GM23338 (cell line): ENCODE measurements around the gene HDGFL2. TPM values are rescaled to one million over a fixed set of nuclear protein-coding genes. Genes with fewer than 3 reads are reported as not detected.

Source experiments
- ATAC-seq: fragments of 200-7000 bp; cut with Tn5 transposase; 3 replicates; pipeline ENCODE4 v1.9.1; 2020
- DNase-seq: peaks from one replicate; pipeline ENCODE4 v3.0.0-alpha.2; 2015; ENCODE audit warnings: low spot score
- H2AFZ ChIP-seq: fragments of 200-600 bp; sonication (generic); 2 replicates; pipeline ENCODE4 v1.8.0; 2016; ENCODE audit warnings: antibody characterized with exemption, mild to moderate bottlenecking, moderate library complexity
- H3F3A ChIP-seq: fragments of 200-600 bp; sonication (generic); replicated peaks from 2 replicates; pipeline ENCODE4 v1.8.0; 2017; ENCODE audit warnings: antibody characterized with exemption, mixed run types, low read depth
- H3K27ac ChIP-seq: fragments of 200-600 bp; sonication (generic); 2 replicates; pipeline ENCODE4 v1.6.1; 2016; ENCODE audit warnings: low read depth
- H3K27me3 ChIP-seq: fragments of 200-600 bp; sonication (generic); 2 replicates; pipeline ENCODE4 v1.8.0; 2016; ENCODE audit warnings: mild to moderate bottlenecking, mixed run types, moderate library complexity; ENCODE audit not compliant: insufficient read depth
- H3K36me3 ChIP-seq: fragments of 200-600 bp; sonication (generic); 2 replicates; pipeline ENCODE4 v1.8.0; 2016; ENCODE audit warnings: mild to moderate bottlenecking; ENCODE audit not compliant: insufficient read depth
- H3K4me1 ChIP-seq: fragments of 200-600 bp; sonication (generic); 2 replicates; pipeline ENCODE4 v1.8.0; 2016; ENCODE audit warnings: mild to moderate bottlenecking, moderate library complexity; ENCODE audit not compliant: insufficient read depth
- H3K4me2 ChIP-seq: fragments of 200-600 bp; sonication (generic); 2 replicates; pipeline ENCODE4 v1.7.1; 2017; ENCODE audit warnings: mixed run types
- H3K4me3 ChIP-seq: fragments of 200-600 bp; sonication (generic); 2 replicates; pipeline ENCODE4 v1.6.1; 2016; ENCODE audit warnings: mixed run types
- H3K79me2 ChIP-seq: fragments of 200-600 bp; sonication (generic); replicated peaks from 2 replicates; pipeline ENCODE4 v1.8.0; 2017; ENCODE audit warnings: mild to moderate bottlenecking; ENCODE audit not compliant: insufficient read depth
- H3K9me2 ChIP-seq: fragments of 200-600 bp; sonication (generic); 2 replicates; pipeline ENCODE4 v1.8.0; 2017; ENCODE audit not compliant: insufficient read depth
- H4K20me1 ChIP-seq: fragments of 200-600 bp; sonication (generic); replicated peaks from 2 replicates; pipeline ENCODE4 v1.8.0; 2017; ENCODE audit warnings: mild to moderate bottlenecking; ENCODE audit not compliant: insufficient read depth
- H3K27ac Mint-ChIP-seq: 2 replicates; pipeline ENCODE4 v1.8.0; 2020; ENCODE audit warnings: inconsistent platforms, mild to moderate bottlenecking, moderate library complexity, mixed read lengths
- H3K27me3 Mint-ChIP-seq: 3 replicates; pipeline ENCODE4 v1.8.0; 2022; ENCODE audit warnings: low read depth, mild to moderate bottlenecking, moderate library complexity, mixed read lengths, inconsistent platforms; ENCODE audit not compliant: insufficient read depth, poor library complexity
- H3K36me3 Mint-ChIP-seq: 3 replicates; pipeline ENCODE4 v1.8.0; 2021; ENCODE audit warnings: low read depth, mild to moderate bottlenecking, inconsistent platforms, moderate library complexity, mixed read lengths
- H3K4me1 Mint-ChIP-seq: 3 replicates; pipeline ENCODE4 v1.8.0; 2020; ENCODE audit warnings: mild to moderate bottlenecking, inconsistent platforms, mixed read lengths
- H3K4me3 Mint-ChIP-seq: 3 replicates; pipeline ENCODE4 v1.8.0; 2021; ENCODE audit warnings: moderate library complexity, mild to moderate bottlenecking, inconsistent platforms, mixed read lengths
- H3K9me3 Mint-ChIP-seq: 3 replicates; pipeline ENCODE4 v1.8.0; 2020; ENCODE audit warnings: moderate library complexity, mild to moderate bottlenecking, inconsistent platforms, mixed read lengths
- CREB1 ChIP-seq: fragments of 250-450 bp; sonication (Bioruptor Pico); IDR thresholded peaks from 2 replicates; pipeline ENCODE4 v1.5.0; 2020; ENCODE audit warnings: low read depth, mild to moderate bottlenecking, moderate library complexity
- CTCF ChIP-seq, 2 experiments: fragments of 200-600 bp in 1 of 2; sonication (generic) in 1 of 2; conservative IDR thresholded peaks; 2 replicates each; pipeline versions ENCODE4 v1.5.1 to v1.6.1; 2016 to 2017; ENCODE audit warnings: antibody characterized with exemption in 2 of 2, low read depth in 2 of 2, mild to moderate bottlenecking in 2 of 2, moderate library complexity in 1 of 2
- EZH2phosphoT487 ChIP-seq: fragments of 200-600 bp; sonication (generic); IDR thresholded peaks from one replicate; pipeline ENCODE4 v1.8.1; 2018; ENCODE audit warnings: antibody characterized with exemption; ENCODE audit not compliant: unreplicated experiment
- JUNB ChIP-seq: IDR thresholded peaks from one replicate; pipeline ENCODE4 v1.6.1; 2016; ENCODE audit warnings: antibody characterized with exemption; ENCODE audit not compliant: unreplicated experiment
- POLR2AphosphoS5 ChIP-seq: IDR thresholded peaks from 2 replicates; pipeline ENCODE4 v1.6.1; 2016; ENCODE audit warnings: antibody characterized with exemption, low read depth
- REST ChIP-seq: IDR thresholded peaks from one replicate; pipeline ENCODE4 v1.6.1; 2018; ENCODE audit warnings: antibody characterized with exemption; ENCODE audit not compliant: unreplicated experiment
- ZNF331 ChIP-seq: fragments of 250-450 bp; sonication (Bioruptor Pico); IDR thresholded peaks from 2 replicates; pipeline ENCODE4 v1.5.0; 2020; ENCODE audit warnings: low read depth, mild to moderate bottlenecking, moderate library complexity
- ZNF462 ChIP-seq: fragments of 250-450 bp; sonication (Bioruptor Pico); IDR thresholded peaks from 2 replicates; pipeline ENCODE4 v1.5.0; 2020; ENCODE audit warnings: mild to moderate bottlenecking, moderate library complexity
- polyA plus RNA-seq: library from polyadenylated mRNA; unstranded; fragments of >200 nt; fragmentation: Nextera tagmentation; extraction: Ambion mirVana; gene quantifications from 2 replicates; pipeline ENCODE4 v1.2.1, GENCODE V29; 2016
- total RNA-seq: library from RNA; depleted of rRNA; stranded (reverse); fragments of >200 nt; shearing (Covaris generic); gene quantifications from 2 replicates; pipeline ENCODE4 v1.2.3, GENCODE V29; 2014

HDGFL2 gene
- total and polyA plus RNA-seq, 2 experiments from 2014 or later = 64.8 to 113 TPM

- peaks cover 7% of the 10 kb centered on the region; the same call in 2 of the 3 replicates for H3K4me1 Mint-ChIP-seq
- Histone ChIP-seq H2AFZ (no peak overlapping the region), H3K36me3 (no peaks in the 10 kb centered on the region), H3F3A (peaks cover 21% of the 10 kb centered on the region; the same call in 1 of the 2 replicates), H3K27me3 (no peaks in the 10 kb centered on the region), H4K20me1 (peaks cover 9% of the 10 kb centered on the region), H3K27ac (no peak overlapping the region), H3K4me2 (no peak overlapping the region), H3K9me2 (no peaks in the 10 kb centered on the region), H3K4me1 (no peaks in the 10 kb centered on the region), H3K79me2 (no peaks in the 10 kb centered on the region), H3K4me3 (no peak overlapping the region)
- DNase-seq (no peak), ATAC-seq (no peak)
- H3K27me3 Mint-ChIP-seq = peaks cover 47% of the 10 kb centered on the region
- H3K4me3 Mint-ChIP-seq = no peak overlapping the region; the same call in 2 of the 3 replicates
- H3K27ac Mint-ChIP-seq = no peak overlapping the region
- H3K36me3 Mint-ChIP-seq = peaks cover 47% of the 10 kb centered on the region
- TF ChIP-seq EZH2phosphoT487 (no peak), REST (no peak), JUNB (no peak), POLR2AphosphoS5 (no peak), CREB1 (CRISPR knock-in tag) (no peak)
- H3K9me3 Mint-ChIP-seq = no peaks in the 10 kb centered on the region; the same call in 1 of the 3 replicates
These were observed 23.7 kb upstream of the HDGFL2 start for GRCh38 chr19:4448147-4448985.

- H3K4me3 ChIP-seq = no peak overlapping the region
- H3K27me3 Mint-ChIP-seq = peaks cover 43% of the 10 kb centered on the region
- DNase-seq = no peak
- H3K9me2 ChIP-seq = no peaks in the 10 kb centered on the region
- ATAC-seq = peak; percentile 24
- H3K4me3 Mint-ChIP-seq = no peak overlapping the region
- peaks cover 17% of the 10 kb centered on the region; the same call in 1 of the 2 replicates for H3F3A ChIP-seq
- H3K36me3 ChIP-seq = no peaks in the 10 kb centered on the region
- H3K36me3 Mint-ChIP-seq = peaks cover 44% of the 10 kb centered on the region
- H3K9me3 Mint-ChIP-seq = no peaks in the 10 kb centered on the region; the same call in 1 of the 3 replicates
- TF ChIP-seq CTCF (conservative IDR thresholded peaks at IDR 0.05; ENCODE audit: low read depth in 2 of 2) (peak; percentile 22 to 28; a peak in 2 of 4 replicates), ZNF462 (no peak), ZNF331 (no peak)
- H2AFZ ChIP-seq = no peak overlapping the region
- peaks cover 7% of the 10 kb centered on the region; the same call in 2 of the 3 replicates for H3K4me1 Mint-ChIP-seq
- no peaks in the 10 kb centered on the region for H3K79me2 ChIP-seq
- H3K27ac ChIP-seq = no peak overlapping the region
- H3K4me2 ChIP-seq = no peak overlapping the region
- H4K20me1 ChIP-seq = peaks cover 6% of the 10 kb centered on the region
- no peaks in the 10 kb centered on the region for H3K27me3 ChIP-seq
- no peaks in the 10 kb centered on the region for H3K4me1 ChIP-seq
- no peak overlapping the region for H3K27ac Mint-ChIP-seq
These were observed 23.0 kb upstream of the HDGFL2 start for GRCh38 chr19:4449022-4449638.
